Muscle of leg (tissue), 11 donors: ENCODE data around the gene RAB19. TPM values are rescaled to one million over a fixed set of nuclear protein-coding genes. Genes with fewer than 3 reads are reported as not detected.
"Not testable (repeated sequence)": the region's sequence is repeated elsewhere in the genome, so short reads cannot be mapped to it uniquely, and the experiment has no call there.

Source experiments
- DNase-seq: peaks from one replicate; pipeline ENCODE4 v3.0.0; 2013
- H3K27ac ChIP-seq: one replicate; pipeline ENCODE4 v1.5.1; 2013; ENCODE audit warnings: mild to moderate bottlenecking, low read length, control low read depth
- H3K27me3 ChIP-seq: one replicate; pipeline ENCODE4 v1.6.1; 2013; ENCODE audit warnings: low read length; ENCODE audit not compliant: control insufficient read depth, insufficient read depth
- H3K36me3 ChIP-seq: one replicate; pipeline ENCODE4 v1.6.1; 2013; ENCODE audit warnings: low read length; ENCODE audit not compliant: control insufficient read depth, insufficient read depth
- H3K4me1 ChIP-seq: one replicate; pipeline ENCODE4 v1.6.1; 2013; ENCODE audit warnings: low read length; ENCODE audit not compliant: control insufficient read depth, insufficient read depth
- H3K4me3 ChIP-seq: one replicate; pipeline ENCODE4 v1.5.1; 2013; ENCODE audit warnings: low read length, control low read depth
- H3K9me3 ChIP-seq: replicated peaks from 2 replicates; pipeline ENCODE4 v1.6.1; 2013; ENCODE audit warnings: low read depth, low read length; ENCODE audit not compliant: control insufficient read depth
- WGBS: methylation state at CpG from one replicate; pipeline ENCODE4 v1.1.5; 2013; ENCODE audit warnings: missing lambda C conversion rate; ENCODE audit not compliant: insufficient coverage; 5-methylcytosine and 5-hydroxymethylcytosine counted together
- polyA plus RNA-seq, 8 donors: library from polyadenylated mRNA; unstranded; fragments of 120-200 nt; gene quantifications; one replicate each; pipeline versions ENCODE4 v1.2.1 to v1.2.3, GENCODE V29; 2013; ENCODE audit warnings: inconsistent platforms in 1 of 8, low replicate concordance in 1 of 8; ENCODE audit not compliant: insufficient read length in 8 of 8, insufficient read depth in 1 of 8
- total RNA-seq: library from RNA; stranded (reverse); fragments of 120-200 nt; gene quantifications from one replicate; pipeline ENCODE4 v1.2.4, GENCODE V29; 2013

The RAB19 gene
- total and polyA plus RNA-seq, 9 donors: not detected

- Histone ChIP-seq H3K27ac (no peak overlapping the region), H3K9me3 (no peaks in the 10 kb centered on the region), H3K36me3 (no peaks in the 10 kb centered on the region), H3K4me1 (peaks cover 8% of the 10 kb centered on the region), H3K27me3 (peaks cover 22% of the 10 kb centered on the region), H3K4me3 (no peak overlapping the region)
- no CpG with 5 or more reads among the region's 3 CpGs for WGBS
- no peak for DNase-seq
Measured at GRCh38 chr7:140400381-140400780, 3.5 kb upstream of the RAB19 start.

- H3K4me1 ChIP-seq: peaks cover 8% of the 10 kb centered on the region
- H3K27me3 ChIP-seq: peaks cover 22% of the 10 kb centered on the region
- H3K4me3 ChIP-seq: no peak overlapping the region
- no peak overlapping the region for H3K27ac ChIP-seq
- DNase-seq: no peak
- no peaks in the 10 kb centered on the region for H3K9me3 ChIP-seq
- WGBS: no CpG with 5 or more reads among the region's 2 CpGs
- H3K36me3 ChIP-seq: no peaks in the 10 kb centered on the region
Measured at GRCh38 chr7:140402178-140402835, 1.6 kb upstream of the RAB19 start.

GRCh38 chr7:140404565-140405065 lies 757 bp downstream of the RAB19 start:
- WGBS: 6% methylated on average over 3 of the region's 3 CpGs
- DNase-seq: no peak
- Histone ChIP-seq H3K4me3 (no peak overlapping the region), H3K4me1 (peaks cover 4% of the 10 kb centered on the region), H3K27me3 (peaks cover 17% of the 10 kb centered on the region), H3K9me3 (no peaks in the 10 kb centered on the region), H3K27ac (no peak overlapping the region), H3K36me3 (no peaks in the 10 kb centered on the region)

- H3K9me3 ChIP-seq: peaks cover 2% of the 10 kb centered on the region
- DNase-seq: no peak
- no peaks in the 10 kb centered on the region for H3K36me3 ChIP-seq
- no CpG with 5 or more reads among the region's 3 CpGs for WGBS
- no peaks in the 10 kb centered on the region for H3K4me1 ChIP-seq
- no peak overlapping the region for H3K4me3 ChIP-seq
- peaks cover 3% of the 10 kb centered on the region for H3K27me3 ChIP-seq
- H3K27ac ChIP-seq: no peak overlapping the region
Measured at GRCh38 chr7:140415361-140415760, 11.5 kb downstream of the RAB19 start.

- not testable (repeated sequence) for H3K4me1 ChIP-seq, H3K36me3 ChIP-seq, H3K9me3 ChIP-seq, H3K27me3 ChIP-seq, H3K27ac ChIP-seq, H3K4me3 ChIP-seq, DNase-seq
- 82% methylated on average over 6 of the region's 9 CpGs for WGBS
Measured at GRCh38 chr7:140415816-140416215, 12.0 kb downstream of the RAB19 start.

- WGBS: no CpG with 5 or more reads among the region's 8 CpGs
- no peaks in the 10 kb centered on the region for H3K36me3 ChIP-seq
- DNase-seq: no peak
- H3K27ac ChIP-seq: no peak overlapping the region
- no peaks in the 10 kb centered on the region for H3K4me1 ChIP-seq
- peaks cover 2% of the 10 kb centered on the region for H3K9me3 ChIP-seq
- no peak overlapping the region for H3K4me3 ChIP-seq
- peaks cover 3% of the 10 kb centered on the region for H3K27me3 ChIP-seq
Measured at GRCh38 chr7:140416560-140416959, 12.7 kb downstream of the RAB19 start.

GRCh38 chr7:140417456-140418155 lies 13.7 kb downstream of the RAB19 start:
- DNase-seq: no peak
- WGBS: 58% methylated on average over 6 of the region's 8 CpGs
- no peaks in the 10 kb centered on the region for H3K4me1 ChIP-seq

GRCh38 chr7:140418156-140418472 lies 14.3 kb downstream of the RAB19 start:
- H3K9me3 ChIP-seq, H3K4me3 ChIP-seq, H3K27ac ChIP-seq, H3K36me3 ChIP-seq, H3K4me1 ChIP-seq, DNase-seq, H3K27me3 ChIP-seq: not testable (repeated sequence)
- WGBS: 75% methylated on average over 2 of the region's 5 CpGs

More at GRCh38 chr7:140417456-140418155, 13.7 kb downstream of the RAB19 start:
- Histone ChIP-seq H3K9me3 (peaks cover 2% of the 10 kb centered on the region), H3K36me3 (no peaks in the 10 kb centered on the region), H3K27ac (no peak overlapping the region), H3K27me3 (peaks cover 3% of the 10 kb centered on the region), H3K4me3 (no peak overlapping the region)

GRCh38 chr7:140418653-140419052 lies 14.8 kb downstream of the RAB19 start:
- H3K36me3 ChIP-seq: no peaks in the 10 kb centered on the region
- H3K27me3 ChIP-seq: peaks cover 3% of the 10 kb centered on the region
- DNase-seq: no peak
- WGBS: no CpG with 5 or more reads among the region's 4 CpGs
- H3K27ac ChIP-seq: no peak overlapping the region
- no peaks in the 10 kb centered on the region for H3K4me1 ChIP-seq
- no peak overlapping the region for H3K4me3 ChIP-seq
- no peaks in the 10 kb centered on the region for H3K9me3 ChIP-seq

- WGBS: no CpG with 5 or more reads among the region's 2 CpGs
- Histone ChIP-seq H3K27me3 (peaks cover 3% of the 10 kb centered on the region), H3K4me1 (no peaks in the 10 kb centered on the region), H3K9me3 (no peaks in the 10 kb centered on the region), H3K27ac (no peak overlapping the region), H3K4me3 (no peak overlapping the region), H3K36me3 (no peaks in the 10 kb centered on the region)
- no peak for DNase-seq
Measured at GRCh38 chr7:140421521-140421920, 17.7 kb downstream of the RAB19 start.
